Endodermal cell (in vitro differentiated cells): ENCODE results near the gene NLGN1. TPM values are rescaled to one million over a fixed set of nuclear protein-coding genes. Genes with fewer than 3 reads are reported as not detected.

Experiments used
- DNase-seq: peaks from one replicate; pipeline ENCODE4 v3.0.0-alpha.2; 2017
- H3K27ac ChIP-seq: 2 replicates; pipeline ENCODE4 v1.5.1; 2013; ENCODE audit warnings: mild to moderate bottlenecking, low read depth, low read length, moderate library complexity
- H3K27me3 ChIP-seq: 2 replicates; pipeline ENCODE4 v1.6.1; 2013; ENCODE audit warnings: mild to moderate bottlenecking, low read length, moderate library complexity; ENCODE audit not compliant: insufficient read depth, control insufficient read depth, poor library complexity, severe bottlenecking
- H3K36me3 ChIP-seq: 2 replicates; pipeline ENCODE4 v1.7.0; 2013; ENCODE audit warnings: mild to moderate bottlenecking, low read length, moderate library complexity; ENCODE audit not compliant: control insufficient read depth, insufficient read depth
- H3K4me1 ChIP-seq: one replicate; pipeline ENCODE4 v1.7.0; 2013; ENCODE audit warnings: low read length; ENCODE audit not compliant: control insufficient read depth, insufficient read depth
- H3K4me3 ChIP-seq: 2 replicates; pipeline ENCODE4 v1.5.1; 2013; ENCODE audit warnings: mild to moderate bottlenecking, low read length, moderate library complexity
- H3K9ac ChIP-seq: 2 replicates; pipeline ENCODE4 v1.6.1; 2013; ENCODE audit warnings: mild to moderate bottlenecking, low read length, moderate library complexity; ENCODE audit not compliant: poor library complexity, severe bottlenecking; ENCODE audit errors: extremely low read depth
- H3K9me3 ChIP-seq: 2 replicates; pipeline ENCODE4 v1.6.1; 2013; ENCODE audit warnings: mild to moderate bottlenecking, low read length, moderate library complexity; ENCODE audit not compliant: control insufficient read depth
- H3K27ac Mint-ChIP-seq: 2 replicates; pipeline ENCODE4 v1.8.0; 2020; ENCODE audit warnings: mixed read lengths
- H3K27me3 Mint-ChIP-seq: 2 replicates; pipeline ENCODE4 v1.8.0; 2021; ENCODE audit warnings: mild to moderate bottlenecking, mixed read lengths; ENCODE audit not compliant: insufficient read depth
- H3K36me3 Mint-ChIP-seq: 2 replicates; pipeline ENCODE4 v1.8.0; 2020; ENCODE audit warnings: low read depth, mixed read lengths
- H3K4me1 Mint-ChIP-seq: 2 replicates; pipeline ENCODE4 v1.8.0; 2020; ENCODE audit warnings: mixed read lengths
- H3K4me3 Mint-ChIP-seq: 2 replicates; pipeline ENCODE4 v1.8.0; 2020; ENCODE audit warnings: mild to moderate bottlenecking, moderate library complexity, mixed read lengths
- H3K9me3 Mint-ChIP-seq: 2 replicates; pipeline ENCODE4 v1.8.0; 2020; ENCODE audit warnings: mild to moderate bottlenecking, mixed read lengths
- WGBS, 2 experiments: methylation state at CpG; one replicate each; pipeline versions ENCODE4 v1.1.5 to v1.1.7; 2013; ENCODE audit warnings: missing lambda C conversion rate in 2 of 2, mixed read lengths in 1 of 2; ENCODE audit not compliant: insufficient coverage in 1 of 2, insufficient read length in 1 of 2; 5-methylcytosine and 5-hydroxymethylcytosine counted together
- total RNA-seq, 2 donors: library from RNA; stranded (reverse); fragmentation: NEBNext Ultra II Directional in 1 of 2; extraction: Animal tissue kit (Norgen Biotek cat#: 25700) in 1 of 2; gene quantifications; 2 replicates in 1 of 2; 3 replicates in 1 of 2; pipeline ENCODE4 v1.2.1, GENCODE V29; 2021
- TF ChIP-seq, protein P1 (sequence below): fragments of 200-600 bp; sonication (generic); conservative IDR thresholded peaks from 2 replicates; pipeline ENCODE4 v1.5.0; 2021; ENCODE audit warnings: antibody characterized with exemption, mild to moderate bottlenecking

The NLGN1 gene
- total RNA-seq, 2 donors from 2014 or later = 3.4 to 14.3 TPM

DNA sequence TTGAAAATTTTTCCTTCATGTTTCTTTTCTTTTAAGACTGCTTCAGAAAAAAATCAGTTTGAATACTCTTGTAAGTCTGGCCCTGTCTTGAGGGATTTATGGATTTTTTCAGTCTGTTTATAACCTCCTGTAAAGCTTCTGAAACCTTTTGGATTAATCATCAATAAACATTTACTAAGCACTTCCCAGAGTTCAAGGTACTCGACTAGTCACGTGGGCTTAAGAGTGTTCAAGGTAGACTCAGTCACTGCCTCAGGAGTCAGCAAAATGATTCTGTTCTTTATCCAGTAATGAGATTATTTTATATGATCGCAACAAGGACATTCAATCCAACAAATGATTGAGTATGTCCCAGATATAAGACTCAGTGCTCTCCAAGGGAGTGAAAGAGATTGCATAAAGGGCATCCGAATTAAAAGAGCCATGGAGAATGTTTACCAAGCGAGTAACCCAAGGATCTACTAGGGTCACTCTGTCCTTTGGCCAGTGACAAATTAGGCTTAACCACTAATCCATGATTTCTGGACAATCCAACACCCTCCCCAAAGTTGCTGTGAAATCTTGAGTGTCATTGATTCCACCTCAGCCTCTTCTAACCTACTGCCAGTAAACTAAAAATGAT, 735.0 kb downstream of the NLGN1 start:
- no peaks in the 10 kb centered on the region for H3K9me3 Mint-ChIP-seq
- Histone ChIP-seq H3K4me3 (no peak overlapping the region), H3K4me1 (peaks cover 7% of the 10 kb centered on the region), H3K36me3 (no peaks in the 10 kb centered on the region), H3K9ac (no peak overlapping the region), H3K27me3 (no peaks in the 10 kb centered on the region), H3K9me3 (no peaks in the 10 kb centered on the region), H3K27ac (no peak overlapping the region)
- no peak overlapping the region for H3K4me3 Mint-ChIP-seq
- no peaks in the 10 kb centered on the region for H3K36me3 Mint-ChIP-seq
- WGBS, 2 experiments = 83 to 93% methylated on average over 2 to 5 of the region's 5 CpGs
- TF ChIP-seq, protein P1, sequence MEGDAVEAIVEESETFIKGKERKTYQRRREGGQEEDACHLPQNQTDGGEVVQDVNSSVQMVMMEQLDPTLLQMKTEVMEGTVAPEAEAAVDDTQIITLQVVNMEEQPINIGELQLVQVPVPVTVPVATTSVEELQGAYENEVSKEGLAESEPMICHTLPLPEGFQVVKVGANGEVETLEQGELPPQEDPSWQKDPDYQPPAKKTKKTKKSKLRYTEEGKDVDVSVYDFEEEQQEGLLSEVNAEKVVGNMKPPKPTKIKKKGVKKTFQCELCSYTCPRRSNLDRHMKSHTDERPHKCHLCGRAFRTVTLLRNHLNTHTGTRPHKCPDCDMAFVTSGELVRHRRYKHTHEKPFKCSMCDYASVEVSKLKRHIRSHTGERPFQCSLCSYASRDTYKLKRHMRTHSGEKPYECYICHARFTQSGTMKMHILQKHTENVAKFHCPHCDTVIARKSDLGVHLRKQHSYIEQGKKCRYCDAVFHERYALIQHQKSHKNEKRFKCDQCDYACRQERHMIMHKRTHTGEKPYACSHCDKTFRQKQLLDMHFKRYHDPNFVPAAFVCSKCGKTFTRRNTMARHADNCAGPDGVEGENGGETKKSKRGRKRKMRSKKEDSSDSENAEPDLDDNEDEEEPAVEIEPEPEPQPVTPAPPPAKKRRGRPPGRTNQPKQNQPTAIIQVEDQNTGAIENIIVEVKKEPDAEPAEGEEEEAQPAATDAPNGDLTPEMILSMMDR = no peak
- DNase-seq = no peak
- peaks cover 21% of the 10 kb centered on the region for H3K4me1 Mint-ChIP-seq
- no peaks in the 10 kb centered on the region for H3K27me3 Mint-ChIP-seq
- no peak overlapping the region for H3K27ac Mint-ChIP-seq

DNA sequence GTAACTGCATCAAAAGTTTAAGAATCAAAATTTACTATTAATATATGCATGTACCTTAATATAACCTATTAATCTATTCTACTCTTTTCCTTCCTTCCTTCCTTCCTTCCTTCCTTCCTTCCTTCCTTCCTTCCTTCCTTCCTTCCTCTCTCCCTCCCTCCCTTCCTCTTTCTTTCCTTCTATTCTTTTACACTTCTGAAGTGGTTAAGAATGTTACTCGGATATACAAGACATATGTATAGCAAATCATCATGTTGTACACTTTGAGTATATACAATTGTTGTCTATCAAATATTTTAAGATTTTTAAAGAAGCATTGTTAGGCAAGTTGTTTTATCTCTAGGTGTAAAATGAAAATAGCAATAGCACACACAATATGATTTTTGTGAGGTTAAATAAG, 748.5 kb downstream of the NLGN1 start:
- H3K36me3 Mint-ChIP-seq = peaks cover 5% of the 10 kb centered on the region
- Histone ChIP-seq H3K4me1 (no peaks in the 10 kb centered on the region), H3K36me3 (no peaks in the 10 kb centered on the region), H3K9me3 (no peaks in the 10 kb centered on the region), H3K9ac (no peak overlapping the region), H3K4me3 (no peak overlapping the region), H3K27me3 (no peaks in the 10 kb centered on the region), H3K27ac (no peak overlapping the region)
- no peak overlapping the region for H3K4me3 Mint-ChIP-seq
- no peaks in the 10 kb centered on the region for H3K27me3 Mint-ChIP-seq
- no peak for DNase-seq
- peaks cover 5% of the 10 kb centered on the region for H3K4me1 Mint-ChIP-seq
- no CpG with 5 or more reads among the region's 1 CpG for WGBS, 2 experiments
- TF ChIP-seq, protein P1 = no peak
- peaks cover 22% of the 10 kb centered on the region for H3K9me3 Mint-ChIP-seq
- H3K27ac Mint-ChIP-seq = no peak overlapping the region

DNA sequence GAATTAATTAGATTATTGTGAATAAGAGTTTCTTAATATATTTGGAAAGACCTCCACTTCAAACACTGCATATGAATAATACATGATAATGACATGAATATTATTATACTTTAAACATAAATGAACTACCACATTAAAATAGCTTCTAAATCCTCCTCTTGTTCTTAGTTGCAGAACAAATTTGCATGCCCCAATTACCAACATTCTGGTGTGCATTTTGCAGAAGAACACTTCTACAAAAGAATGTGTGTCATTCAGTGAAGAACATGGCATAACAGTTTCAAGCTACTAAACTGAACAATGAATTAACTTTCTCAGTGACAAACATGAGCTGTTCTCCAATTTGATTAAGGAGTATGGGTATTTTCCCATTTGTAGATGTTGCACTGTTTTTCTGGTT, 750.3 kb downstream of the NLGN1 start:
- H3K9me3 ChIP-seq = no peaks in the 10 kb centered on the region
- no peak overlapping the region for H3K27ac ChIP-seq
- Mint-ChIP-seq H3K27me3 (no peaks in the 10 kb centered on the region), H3K27ac (no peak overlapping the region), H3K36me3 (peaks cover 3% of the 10 kb centered on the region), H3K4me3 (no peak overlapping the region), H3K9me3 (peaks cover 16% of the 10 kb centered on the region), H3K4me1 (peaks cover 5% of the 10 kb centered on the region)
- no peaks in the 10 kb centered on the region for H3K27me3 ChIP-seq
- no peak overlapping the region for H3K4me3 ChIP-seq
- no peak for DNase-seq
- H3K4me1 ChIP-seq = no peaks in the 10 kb centered on the region
- H3K9ac ChIP-seq = no peak overlapping the region
- TF ChIP-seq, protein P1 = no peak
- no peaks in the 10 kb centered on the region for H3K36me3 ChIP-seq
